Measurements from ENCODE around the gene RTN4RL1. TPM values are rescaled to one million over a fixed set of nuclear protein-coding genes. Genes with fewer than 3 reads are reported as not detected.

RTN4RL1 gene
- total RNA-seq, 2 experiments from 2014 or later: not detected

GRCh38 chr17:2035541-2036488 lies 10.7 kb upstream of the RTN4RL1 start:
- H4K20me1 ChIP-seq (ENCODE audit: insufficient read depth, low read length): no peaks in the 10 kb centered on the region
- no peak overlapping the region for H3K4me2 ChIP-seq (ENCODE audit: low read length)
- H3K9me3 ChIP-seq (ENCODE audit: low read length): no peaks in the 10 kb centered on the region
- no peaks in the 10 kb centered on the region for H3K9me2 ChIP-seq (ENCODE audit: insufficient read depth, low read length)
- H3K4me1 ChIP-seq (ENCODE audit: insufficient read depth, low read length, poor library complexity, severe bottlenecking): peaks cover 20% of the 10 kb centered on the region
- intact Hi-C loops (cut with micrococcal nuclease; ENCODE audit: unreplicated experiment): no loop called here
- ChIA-PET POLR2A (no interaction called here), CTCF (ENCODE audit: unreplicated experiment) (no interaction called here)
- no peak overlapping the region for H3K4me3 ChIP-seq (ENCODE audit: low read depth, low read length, poor library complexity, severe bottlenecking)
- TF ChIP-seq EZH2phosphoT487 (IDR thresholded peaks at IDR 0.05; ENCODE audit: borderline replicate concordance, low read depth, low read length) (no peak), CTCF (conservative IDR thresholded peaks at IDR 0.05; ENCODE audit: low read length) (no peak)
- no TSS peak for BruUV-seq (replicated peaks)
- peaks cover 37% of the 10 kb centered on the region for H3K36me3 ChIP-seq (ENCODE audit: insufficient read depth, low read length)
- H2AFZ ChIP-seq (ENCODE audit: low read length): no peak overlapping the region
- peaks cover 8% of the 10 kb centered on the region; the same call in 1 of the 2 replicates for H3K79me2 ChIP-seq (ENCODE audit: insufficient read depth, low read depth, low read length)
- DNase-seq (ENCODE audit: low spot score): no peak
- H3K27ac ChIP-seq (ENCODE audit: low read depth, low read length, poor library complexity, severe bottlenecking): no peak overlapping the region

DNA sequence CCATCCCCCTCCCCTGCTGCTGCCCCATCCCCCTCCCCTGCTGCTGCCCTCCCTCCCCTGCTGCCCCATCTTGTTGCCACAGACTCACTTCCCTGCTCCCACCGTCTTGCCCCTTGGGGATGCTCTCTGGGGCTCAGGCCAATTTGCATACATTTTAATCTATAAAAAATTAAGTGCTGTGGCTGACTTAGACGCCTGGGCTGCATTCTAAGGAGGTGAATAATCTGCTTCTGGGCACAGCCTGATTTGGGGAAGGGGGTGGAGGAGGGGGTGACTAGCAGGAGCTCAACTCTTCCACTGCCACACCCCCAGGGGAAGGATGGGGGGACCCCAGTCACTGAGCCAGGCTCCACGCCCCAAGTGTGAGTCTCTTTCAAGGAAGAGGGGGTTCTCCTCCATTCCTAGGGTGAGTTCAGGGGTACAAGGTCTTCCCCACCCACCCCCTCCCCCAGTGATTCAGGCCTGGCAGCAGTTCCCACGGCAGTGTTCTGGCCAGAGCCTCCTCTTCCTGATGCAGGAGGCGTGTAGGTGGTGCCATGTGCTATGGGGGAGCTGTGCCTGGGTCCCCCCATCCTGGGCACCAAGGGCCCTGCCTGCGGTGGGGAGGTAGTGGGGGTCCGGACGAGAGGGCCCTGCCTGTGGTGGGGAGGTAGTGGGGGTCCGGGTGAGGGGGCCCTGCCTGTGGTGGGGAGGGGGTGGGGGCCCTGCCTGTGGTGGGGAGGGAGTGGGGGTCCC lies 9.8 kb upstream of the RTN4RL1 start:
- Histone ChIP-seq H3K4me2 (ENCODE audit: low read length) (no peak overlapping the region), H3K79me2 (ENCODE audit: insufficient read depth, low read depth, low read length) (peaks cover 10% of the 10 kb centered on the region; the same call in 1 of the 2 replicates), H3K4me1 (ENCODE audit: insufficient read depth, low read length, poor library complexity, severe bottlenecking) (peaks cover 22% of the 10 kb centered on the region), H3K9me3 (ENCODE audit: low read length) (no peaks in the 10 kb centered on the region), H2AFZ (ENCODE audit: low read length) (no peak overlapping the region), H3K27ac (ENCODE audit: low read depth, low read length, poor library complexity, severe bottlenecking) (no peak overlapping the region), H3K36me3 (ENCODE audit: insufficient read depth, low read length) (peaks cover 32% of the 10 kb centered on the region), H3K4me3 (ENCODE audit: low read depth, low read length, poor library complexity, severe bottlenecking) (no peak overlapping the region), H3K9me2 (ENCODE audit: insufficient read depth, low read length) (no peaks in the 10 kb centered on the region), H4K20me1 (ENCODE audit: insufficient read depth, low read length) (no peaks in the 10 kb centered on the region)
- TF ChIP-seq CTCF (conservative IDR thresholded peaks at IDR 0.05; ENCODE audit: low read length) (no peak), EZH2phosphoT487 (IDR thresholded peaks at IDR 0.05; ENCODE audit: borderline replicate concordance, low read depth, low read length) (no peak)
- ChIA-PET CTCF (ENCODE audit: unreplicated experiment) (no interaction called here), POLR2A (no interaction called here)
- intact Hi-C loops (cut with micrococcal nuclease; ENCODE audit: unreplicated experiment): no loop called here
- DNase-seq (ENCODE audit: low spot score): no peak
- no TSS peak for BruUV-seq (replicated peaks)
